Endothelial cell of umbilical vein (primary cell): ENCODE data around the gene C22orf23. TPM values are rescaled to one million over a fixed set of nuclear protein-coding genes. Genes with fewer than 3 reads are reported as not detected.

ENCODE experiments used
- BruUV-seq: library from RNA; stranded (reverse); fragments of 400-500 nt; replicated peaks from 2 replicates; lab custom pipeline; 2021; lab: Mats Ljungman, UMichigan
- CTCF ChIA-PET: fragments of 300-600, 350-600 bp; sonication (Branson Sonifier 250); formaldehyde crosslinking; loops from one replicate; lab custom pipeline; 2021; ENCODE audit warnings: antibody characterized with exemption, inconsistent platforms; lab: Charles Lee
- POLR2A ChIA-PET: fragments of 300-600, 350-600 bp; sonication (Branson Sonifier 250); formaldehyde crosslinking; loops from one replicate; lab custom pipeline; 2021; ENCODE audit warnings: antibody characterized with exemption, inconsistent platforms; lab: Charles Lee
- DNase-seq: peaks from one replicate; pipeline ENCODE4 v3.0.0-alpha.2; 2011; ENCODE audit warnings: low read depth, low spot score
- FAIRE-seq: peaks from 2 replicates; lab custom pipeline; 2011; peaks lifted over from hg19 to GRCh38; lab: Jason Lieb, UNC
- H2AFZ ChIP-seq: 2 replicates; pipeline ENCODE4 v1.6.0; 2012; ENCODE audit warnings: low read depth, low read length, control low read depth, inconsistent platforms
- H3K27ac ChIP-seq: 2 replicates; pipeline ENCODE4 v1.5.1; 2011; ENCODE audit warnings: low read depth, mild to moderate bottlenecking, control low read depth, low read length, moderate library complexity; ENCODE audit not compliant: insufficient read depth
- H3K27me3 ChIP-seq, 2 experiments: 2 replicates each; pipeline versions ENCODE4 v1.6.0 to v1.6.1; 2011; ENCODE audit warnings: low read length in 2 of 2, mixed read lengths in 1 of 2; ENCODE audit not compliant: control insufficient read depth in 2 of 2, insufficient read depth in 2 of 2
- H3K36me3 ChIP-seq, 2 experiments: 2 replicates in 1 of 2; 3 replicates in 1 of 2; pipeline ENCODE4 v1.5.1; 2011; ENCODE audit warnings: low read length in 2 of 2, mild to moderate bottlenecking in 1 of 2, moderate library complexity in 1 of 2; ENCODE audit not compliant: control insufficient read depth in 2 of 2, insufficient read depth in 2 of 2; ENCODE audit errors: extremely low read depth in 1 of 2
- H3K4me1 ChIP-seq: 3 replicates; pipeline ENCODE4 v1.5.1; 2011; ENCODE audit warnings: mild to moderate bottlenecking, low read length; ENCODE audit not compliant: control insufficient read depth, insufficient read depth; ENCODE audit errors: extremely low read depth
- H3K4me2 ChIP-seq: 2 replicates; pipeline ENCODE4 v1.6.1; 2011; ENCODE audit warnings: low read length, control low read depth, mixed read lengths; ENCODE audit not compliant: insufficient read depth
- H3K4me3 ChIP-seq, 3 experiments: fragments of 200-600 bp in 1 of 3; sonication (generic), shearing (Covaris generic) in 1 of 3; replicated peaks in 1 of 3; 2 replicates each; pipeline ENCODE4 v1.5.1; 2011 to 2016; ENCODE audit warnings: control low read depth in 3 of 3, low read length in 3 of 3, mild to moderate bottlenecking in 2 of 3, inconsistent platforms in 1 of 3, low read depth in 1 of 3, moderate library complexity in 1 of 3; ENCODE audit not compliant: insufficient read depth in 1 of 3
- H3K79me2 ChIP-seq: 2 replicates; pipeline ENCODE4 v1.6.0; 2012; ENCODE audit warnings: low read length, inconsistent platforms; ENCODE audit not compliant: control insufficient read depth, insufficient read depth
- H3K9ac ChIP-seq: replicated peaks from 2 replicates; pipeline ENCODE3; 2011; ENCODE audit warnings: low read length, control low read depth; ENCODE audit not compliant: insufficient read depth; ENCODE audit errors: extremely low read depth
- H3K9me1 ChIP-seq: replicated peaks from 3 replicates; pipeline ENCODE4 v1.6.0; 2011; ENCODE audit warnings: mild to moderate bottlenecking, low read length; ENCODE audit not compliant: control insufficient read depth, insufficient read depth; ENCODE audit errors: extremely low read depth
- H3K9me3 ChIP-seq: replicated peaks from 2 replicates; pipeline ENCODE4 v1.5.1; 2012; ENCODE audit warnings: low read length, inconsistent platforms; ENCODE audit not compliant: control insufficient read depth, insufficient read depth
- H4K20me1 ChIP-seq: replicated peaks from 2 replicates; pipeline ENCODE3; 2011; ENCODE audit warnings: mild to moderate bottlenecking, low read length; ENCODE audit not compliant: control insufficient read depth, insufficient read depth; ENCODE audit errors: extremely low read depth
- CTCF ChIP-seq, 2 donors: IDR thresholded peaks; 1 replicate in 1 of 2; 2 replicates in 1 of 2; pipeline ENCODE4 v1.5.1; 2011; ENCODE audit warnings: low read length in 2 of 2, mild to moderate bottlenecking in 2 of 2, moderate library complexity in 2 of 2, control low read depth in 1 of 2, inconsistent platforms in 1 of 2, low read depth in 1 of 2; ENCODE audit not compliant: insufficient read depth in 1 of 2; ENCODE audit errors: extremely low read depth in 1 of 2
- EZH2 ChIP-seq: IDR thresholded peaks from 2 replicates; pipeline ENCODE4 v1.6.1; 2012; ENCODE audit warnings: borderline replicate concordance, low read depth, mild to moderate bottlenecking, moderate library complexity, low read length, inconsistent platforms; ENCODE audit not compliant: severe bottlenecking
- FOS ChIP-seq: IDR thresholded peaks from 2 replicates; pipeline ENCODE4 v1.6.1; 2011; ENCODE audit warnings: mild to moderate bottlenecking, low read length, moderate library complexity, borderline replicate concordance; ENCODE audit not compliant: insufficient read depth
- GATA2 ChIP-seq: IDR thresholded peaks from 2 replicates; pipeline ENCODE4 v1.7.0; 2011; ENCODE audit warnings: low read depth, mild to moderate bottlenecking, moderate library complexity, mixed read lengths, low read length; ENCODE audit not compliant: insufficient read length, insufficient read depth
- JUN ChIP-seq: IDR thresholded peaks from 2 replicates; pipeline ENCODE4 v1.6.1; 2011; ENCODE audit warnings: borderline replicate concordance, low read depth; ENCODE audit not compliant: insufficient read length, insufficient read depth
- MAX ChIP-seq: IDR thresholded peaks from 2 replicates; pipeline ENCODE4 v1.6.1; 2011; ENCODE audit not compliant: insufficient read depth, insufficient read length
- MYC ChIP-seq: IDR thresholded peaks from one replicate; pipeline ENCODE4 v1.6.1; 2011; ENCODE audit warnings: mild to moderate bottlenecking, low read depth, low read length
- POLR2A ChIP-seq: IDR thresholded peaks from 2 replicates; pipeline ENCODE4 v1.6.1; 2012; ENCODE audit warnings: low read depth, mild to moderate bottlenecking, control low read depth, low read length
- POLR2AphosphoS5 ChIP-seq: IDR thresholded peaks from 2 replicates; pipeline ENCODE4 v1.6.1; 2012; ENCODE audit warnings: low read depth, mild to moderate bottlenecking, control low read depth, low read length, moderate library complexity; ENCODE audit not compliant: insufficient read depth
- dilution Hi-C: fragments of 300-500 bp; cut with MboI; formaldehyde crosslinking; loops from one replicate; pipeline ENCODE4 v1.15.0; 2019; ENCODE audit warnings: low sequenced_read_pairs; ENCODE audit not compliant: extremely low pct_ligation_motif_present
- intact Hi-C: fragments of 100-400 bp; cut with micrococcal nuclease; formaldehyde crosslinking; loops from one replicate; pipeline ENCODE4 v1.10.0; 2022
- polyA plus RNA-seq, 4 experiments: library from polyadenylated mRNA; depleted of rRNA in 3 of 4; stranded (reverse) in 3 of 4; unstranded in 1 of 4; fragments of >200 nt; gene quantifications; 2 replicates each; pipeline versions ENCODE4 v1.2.1 to v1.2.3, GENCODE V29; 2011 to 2012; ENCODE audit warnings: missing spikeins in 1 of 4
- total RNA-seq: library from RNA; stranded (reverse); gene quantifications from 2 replicates; pipeline ENCODE4 v1.2.3, GENCODE V29; 2021

C22orf23 gene
- total and polyA plus RNA-seq, 2 donors (not counting 3 experiments of a cell fraction or from before 2014, with no cell fraction given): 0.23 to 0.44 TPM

- no peaks in the 10 kb centered on the region for H3K9me3 ChIP-seq
- no TSS peak for BruUV-seq
- DNase-seq (no peak), FAIRE-seq (no peak)
- no peaks in the 10 kb centered on the region for H4K20me1 ChIP-seq
- no peak overlapping the region for H3K4me2 ChIP-seq
- ChIA-PET CTCF (no interaction called here), POLR2A (no interaction called here)
- H3K9me1 ChIP-seq: no peaks in the 10 kb centered on the region
- intact Hi-C loops: no loop called here
- dilution Hi-C loops: no loop called here
- H3K36me3 ChIP-seq: no peaks in the 10 kb centered on the region
- no peak overlapping the region for H2AFZ ChIP-seq
- no peak overlapping the region for H3K27ac ChIP-seq
- peaks cover 3% of the 10 kb centered on the region for H3K4me1 ChIP-seq
- H3K4me3 ChIP-seq: no peak overlapping the region
- H3K79me2 ChIP-seq: no peaks in the 10 kb centered on the region
- H3K9ac ChIP-seq: no peak overlapping the region
- no peaks in the 10 kb centered on the region for H3K27me3 ChIP-seq
- TF ChIP-seq CTCF (IDR thresholded peaks at IDR 0.05; ENCODE audit: extremely low read depth in 1 of 2, insufficient read depth in 1 of 2, low read depth in 1 of 2, low read length in 2 of 2) (no peak), POLR2AphosphoS5 (no peak), FOS (no peak), POLR2A (no peak), GATA2 (no peak), MYC (no peak), EZH2 (no peak), JUN (no peak), MAX (no peak)
These were observed 45.1 kb upstream of the C22orf23 start for GRCh38 chr22:37998543-37998942.
